ENCODE results near the gene LCN10. TPM values are rescaled to one million over a fixed set of nuclear protein-coding genes. Genes with fewer than 3 reads are reported as not detected.
A peak's percentile ranks its signal among the peaks of the same experiment; 100 is the strongest.

The LCN10 gene
- total RNA-seq, 4 donors from 2014 or later = 7.0 to 12.6 (median 9.8) TPM

GRCh38 chr9:136720898-136721338 lies 21.8 kb downstream of the LCN10 start:
- intact Hi-C loops (cut with DNase I) = no loop called here
- Histone ChIP-seq H3K9me3 (no peaks in the 10 kb centered on the region), H3K27ac (replicated peaks in 1 of 4) (peak overlapping the region; percentile 48 to 71 (median 54)), H3K36me3 (peaks cover 34 to 49% (median 45%) of the 10 kb centered on the region in 4 donors), H3K27me3 (no peaks in the 10 kb centered on the region), H3K4me3 (no peak overlapping the region), H3K4me1 (peaks cover 55 to 71% (median 65%) of the 10 kb centered on the region in 4 donors)
- 61% methylated on average over 7 of the region's 11 CpGs for WGBS
- DNase-seq (ENCODE audit: extremely low spot score) = no peak
- TF ChIP-seq EP300 (IDR thresholded peaks at IDR 0.05) = no peak
- TF ChIP-seq POLR2A (IDR thresholded peaks at IDR 0.05; ENCODE audit: low read depth) = no peak
- no peak for TF ChIP-seq CTCF (IDR thresholded peaks at IDR 0.05)
- no peak for TF ChIP-seq POLR2AphosphoS5 (IDR thresholded peaks at IDR 0.05)

DNA sequence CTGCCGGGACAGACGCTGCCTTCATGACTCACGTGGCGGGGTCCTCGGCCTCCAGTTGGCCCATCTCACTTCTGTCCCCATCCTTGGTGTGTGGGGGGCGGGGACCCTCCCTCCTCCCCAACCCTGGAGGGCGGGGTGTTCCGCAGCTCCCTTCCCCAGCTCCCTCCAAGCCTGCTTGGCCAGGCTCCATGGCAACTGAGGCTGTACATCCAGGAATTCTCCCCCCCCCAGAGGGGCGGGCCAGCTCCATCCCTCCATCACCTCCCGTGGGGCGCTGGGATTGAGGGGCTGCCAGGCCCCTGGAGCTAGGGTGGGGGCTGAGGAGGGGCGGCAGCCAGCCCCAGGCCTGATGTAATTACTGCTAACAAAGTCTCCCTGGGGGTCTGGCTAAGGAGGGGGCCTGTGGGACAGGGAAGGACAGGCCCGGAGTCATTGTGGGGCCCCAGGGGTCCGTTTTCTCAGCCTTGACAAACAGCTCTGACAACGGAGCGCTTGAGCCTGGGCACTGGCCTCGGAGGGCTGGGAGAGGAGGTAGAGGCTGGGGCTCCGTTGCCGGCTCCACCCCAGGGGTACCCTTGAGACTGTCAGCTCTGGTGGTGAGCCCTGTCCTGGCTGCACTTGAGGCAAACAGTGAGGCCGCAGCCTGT lies 22.4 kb downstream of the LCN10 start:
- peak overlapping the region; percentile 48 to 71 (median 54) for H3K27ac ChIP-seq (replicated peaks in 1 of 4)

DNA sequence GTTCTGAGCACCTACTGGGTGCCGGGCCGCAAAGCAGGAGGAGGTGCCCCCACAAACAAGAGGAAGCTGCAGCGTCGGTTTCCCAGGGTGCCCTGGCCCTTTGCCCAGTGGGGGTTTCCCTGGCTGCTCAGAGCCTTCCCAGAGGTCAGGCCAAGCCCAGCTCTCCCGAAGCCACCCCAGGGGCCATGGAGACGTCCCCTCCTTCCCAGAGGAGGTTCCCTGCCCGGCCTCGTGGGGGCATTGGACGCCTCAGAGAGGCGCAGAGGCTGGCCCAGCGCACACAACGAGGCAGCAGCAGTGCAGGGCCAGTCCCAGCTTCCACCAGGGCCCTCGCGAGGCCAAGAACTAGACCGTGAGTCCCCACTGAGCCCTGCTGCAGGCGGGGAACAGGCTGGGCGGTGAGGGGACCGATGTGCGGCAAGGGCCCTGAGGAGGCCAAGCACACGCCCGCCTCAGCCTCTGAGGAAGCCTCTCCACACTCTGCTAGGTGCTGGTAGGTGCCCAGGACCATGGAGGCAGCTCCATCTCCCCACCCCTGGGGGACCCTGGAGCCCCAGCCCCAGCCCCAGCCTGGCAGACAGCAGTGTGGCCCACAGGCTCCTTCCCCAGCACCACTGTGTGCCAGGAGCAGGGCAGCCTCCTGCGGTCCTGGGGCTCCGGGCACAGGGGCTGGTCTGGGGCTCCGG lies 23.4 kb downstream of the LCN10 start:
- WGBS = 73% methylated on average over 8 of the region's 24 CpGs
- Histone ChIP-seq H3K27ac (replicated peaks in 1 of 4) (peak overlapping the region in 3 of 4 donors; percentile 48 to 71 (median 55)), H3K9me3 (no peaks in the 10 kb centered on the region), H3K4me1 (peaks cover 55 to 70% (median 61%) of the 10 kb centered on the region in 4 donors), H3K27me3 (peaks cover 0 to 8% (median 0%) of the 10 kb centered on the region in 4 donors), H3K36me3 (peaks cover 22 to 33% (median 30%) of the 10 kb centered on the region in 4 donors), H3K4me3 (no peak overlapping the region)
- no peak for DNase-seq (ENCODE audit: extremely low spot score)
- no peak for TF ChIP-seq POLR2A (IDR thresholded peaks at IDR 0.05; ENCODE audit: low read depth)
- no peak for TF ChIP-seq CTCF (IDR thresholded peaks at IDR 0.05)
- TF ChIP-seq EP300 (IDR thresholded peaks at IDR 0.05) = no peak
- TF ChIP-seq POLR2AphosphoS5 (IDR thresholded peaks at IDR 0.05) = no peak
- intact Hi-C loops (cut with DNase I) = no loop called here

More for the DNA sequence above, 22.4 kb downstream of the LCN10 start:
- H3K4me1 ChIP-seq = peaks cover 54 to 68% (median 61%) of the 10 kb centered on the region in 4 donors
- peaks cover 32 to 43% (median 40%) of the 10 kb centered on the region in 4 donors for H3K36me3 ChIP-seq
- TF ChIP-seq POLR2A (IDR thresholded peaks at IDR 0.05; ENCODE audit: low read depth) (no peak), POLR2AphosphoS5 (IDR thresholded peaks at IDR 0.05) (peak; percentile 5 to 22), CTCF (IDR thresholded peaks at IDR 0.05) (no peak), EP300 (IDR thresholded peaks at IDR 0.05) (no peak)
- no peaks in the 10 kb centered on the region for H3K27me3 ChIP-seq
- no peak for DNase-seq (ENCODE audit: extremely low spot score)
- peak overlapping the region in 1 of 4 donors; percentile 5 for H3K4me3 ChIP-seq
- 37% methylated on average over 13 of the region's 20 CpGs for WGBS
- H3K9me3 ChIP-seq = no peaks in the 10 kb centered on the region
- intact Hi-C loops (cut with DNase I) = no loop called here

GRCh38 chr9:136718345-136719194 lies 24.2 kb downstream of the LCN10 start:
- intact Hi-C loops (cut with DNase I) = no loop called here
- WGBS = 75% methylated on average over 10 of the region's 20 CpGs
- no peak for TF ChIP-seq CTCF (IDR thresholded peaks at IDR 0.05)
- TF ChIP-seq EP300 (IDR thresholded peaks at IDR 0.05) = no peak
- no peak for TF ChIP-seq POLR2AphosphoS5 (IDR thresholded peaks at IDR 0.05)
- TF ChIP-seq POLR2A (IDR thresholded peaks at IDR 0.05; ENCODE audit: low read depth) = no peak
- H3K27ac ChIP-seq (replicated peaks in 1 of 4) = peak overlapping the region in 3 of 4 donors; percentile 6 to 71 (median 48)
- H3K4me1 ChIP-seq = peaks cover 63 to 71% (median 67%) of the 10 kb centered on the region in 4 donors
- H3K27me3 ChIP-seq = peaks cover 0 to 14% (median 0%) of the 10 kb centered on the region in 4 donors
- H3K4me3 ChIP-seq = no peak overlapping the region
- no peak for DNase-seq (ENCODE audit: extremely low spot score)
- no peaks in the 10 kb centered on the region for H3K9me3 ChIP-seq
- H3K36me3 ChIP-seq = peaks cover 14 to 25% (median 23%) of the 10 kb centered on the region in 4 donors

Data from esophagus muscularis mucosa (tissue), 4 donors.